ENCODE measurements around the gene LNPEP. TPM values are rescaled to one million over a fixed set of nuclear protein-coding genes. Genes with fewer than 3 reads are reported as not detected.

The LNPEP gene
- total and polyA plus RNA-seq, 2 of the 4 experiments (the other 2 are of a cell fraction): 3.6 to 27.4 TPM

- CTCF ChIA-PET: no interaction called here
- no peaks in the 10 kb centered on the region for H3K9me3 ChIP-seq (ENCODE audit: control insufficient read depth, insufficient read depth, low read length)
Measured at GRCh38 chr5:96941140-96941539, 5.3 kb downstream of the LNPEP start.

More at GRCh38 chr5:96941140-96941539, 5.3 kb downstream of the LNPEP start:
- no peak overlapping the region for H3K23ac ChIP-seq (ENCODE audit: low read depth, low read length)
- in situ Hi-C loops (cut with MboI; ENCODE audit: low sequenced_read_pairs): no loop called here
- WGBS, 2 experiments (ENCODE audit: extremely low coverage in 2 of 2, insufficient read length in 1 of 2): 40% methylated on average over 1 of the region's 4 CpGs; no CpG with 5 or more reads in 1 of the 2 experiments
- intact Hi-C loops (cut with micrococcal nuclease): no loop called here
- peaks cover 6% of the 10 kb centered on the region; the same call in 1 of the 2 replicates for H4K20me1 ChIP-seq (ENCODE audit: insufficient read depth, low read length)
- no peak overlapping the region for H3K27ac ChIP-seq (ENCODE audit: insufficient read depth, low read length)
- H2BK120ac ChIP-seq (ENCODE audit: low read depth, low read length): no peak overlapping the region
- no peak overlapping the region for H3K9ac ChIP-seq (ENCODE audit: low read depth, low read length)
- H2BK20ac ChIP-seq (ENCODE audit: low read depth, low read length): no peak overlapping the region
- no peak overlapping the region for H2AFZ ChIP-seq (replicated peaks; ENCODE audit: low read length, poor library complexity)
- H3K4me1 ChIP-seq (ENCODE audit: control insufficient read depth, insufficient read depth, low read length): peaks cover 2% of the 10 kb centered on the region; the same call in 1 of the 2 replicates
- POLR2A ChIA-PET (ENCODE audit: unreplicated experiment): no interaction called here
- H2BK15ac ChIP-seq (ENCODE audit: low read depth, low read length): no peak overlapping the region
- H3K79me1 ChIP-seq (ENCODE audit: low read depth in 1 of 2, low read length in 2 of 2): peaks cover 15 to 51% of the 10 kb centered on the region in 2 experiments
- H4K5ac ChIP-seq (ENCODE audit: low read depth, low read length): no peak overlapping the region
- no peak overlapping the region for H3K14ac ChIP-seq (replicated peaks; ENCODE audit: low read depth, low read length)
- H3K18ac ChIP-seq (ENCODE audit: low read depth, low read length): no peak overlapping the region
- no peaks in the 10 kb centered on the region for H3K27me3 ChIP-seq (ENCODE audit: control insufficient read depth, insufficient read depth, low read length)
- no TSS peak for BruUV-seq (replicated peaks)
- no peak for TF ChIP-seq MAZ (IDR thresholded peaks at IDR 0.05; ENCODE audit: borderline replicate concordance, low read depth, low read length)
- TF ChIP-seq CHD1 (IDR thresholded peaks at IDR 0.05; ENCODE audit: low read depth, low read length): no peak
- no peak for TF ChIP-seq RCOR1 (IDR thresholded peaks at IDR 0.05; ENCODE audit: insufficient replicate concordance, low read length)
- TF ChIP-seq CEBPB (IDR thresholded peaks at IDR 0.05; ENCODE audit: low read depth, low read length): no peak
- TF ChIP-seq NFE2L2 (IDR thresholded peaks at IDR 0.05; ENCODE audit: low read depth, low read length): no peak
- no peak for TF ChIP-seq ELK1 (IDR thresholded peaks at IDR 0.05; ENCODE audit: borderline replicate concordance, low read depth, low read length)
- no peak for TF ChIP-seq CTCF (conservative IDR thresholded peaks at IDR 0.05; ENCODE audit: low read depth, low read length)
- no peak for TF ChIP-seq RFX5 (IDR thresholded peaks at IDR 0.05; ENCODE audit: low read depth, low read length)
- no peak for TF ChIP-seq RAD21 (IDR thresholded peaks at IDR 0.05; ENCODE audit: low read length)
- TF ChIP-seq FOS (IDR thresholded peaks at IDR 0.05; ENCODE audit: low read depth, low read length): no peak
- ATAC-seq (ENCODE audit: low read depth) (no peak), DNase-seq (no peak)
- H2BK5ac ChIP-seq (ENCODE audit: low read depth, low read length, poor library complexity, severe bottlenecking): no peak overlapping the region
- dilution Hi-C loops (cut with HindIII; ENCODE audit: low sequenced_read_pairs, unreplicated experiment): no loop called here
- no peak overlapping the region for H2AK5ac ChIP-seq (ENCODE audit: low read depth, low read length)
- H2AK9ac ChIP-seq (replicated peaks; ENCODE audit: low read depth, low read length, poor library complexity): no peak overlapping the region
- H3K4ac ChIP-seq (ENCODE audit: low read depth, low read length): no peak overlapping the region
- no peak overlapping the region for H4K91ac ChIP-seq (ENCODE audit: insufficient read depth, low read depth, low read length)
- no peak overlapping the region for H3K4me3 ChIP-seq (ENCODE audit: insufficient read depth, low read depth, low read length)
- no peak overlapping the region for H3K4me2 ChIP-seq (ENCODE audit: low read depth, low read length)
- peaks cover 2% of the 10 kb centered on the region; the same call in 1 of the 2 replicates for H3K9me1 ChIP-seq (ENCODE audit: insufficient read depth, low read length)
- H4K8ac ChIP-seq (ENCODE audit: low read depth in 2 of 2, low read length in 2 of 2): no peak overlapping the region
- no peak overlapping the region for H3K56ac ChIP-seq (ENCODE audit: extremely low read depth, insufficient read depth, low read length)
- H3K36me3 ChIP-seq (ENCODE audit: control insufficient read depth, insufficient read depth, low read length): no peaks in the 10 kb centered on the region
